Natural killer cell (primary cell): Measurements from ENCODE around the gene BLACAT1. TPM values are rescaled to one million over a fixed set of nuclear protein-coding genes. Genes with fewer than 3 reads are reported as not detected.

ENCODE experiments used
- ATAC-seq, 3 donors: fragments of 150-1000 bp in 2 of 3; fragments of 200-7000 bp in 1 of 3; cut with Tn5 transposase; 1 replicate in 1 of 3; 2 replicates in 2 of 3; pipeline ENCODE4 v1.10.0; 2021; ENCODE audit warnings: mild to moderate bottlenecking in 2 of 3, moderate library complexity in 2 of 3
- DNase-seq, 2 donors: peaks; one replicate each; pipeline versions ENCODE4 v3.0.0 to v3.0.0-alpha.2; 2013 to 2021; ENCODE audit warnings: mixed read lengths in 1 of 2
- H3K27ac ChIP-seq: one replicate; pipeline ENCODE4 v1.5.1; 2013; ENCODE audit warnings: mild to moderate bottlenecking, low read length
- H3K27me3 ChIP-seq: one replicate; pipeline ENCODE4 v1.6.1; 2013; ENCODE audit warnings: low read length; ENCODE audit not compliant: control insufficient read depth, insufficient read depth
- H3K36me3 ChIP-seq: one replicate; pipeline ENCODE4 v1.6.1; 2013; ENCODE audit warnings: low read length; ENCODE audit not compliant: control insufficient read depth, insufficient read depth
- H3K4me1 ChIP-seq: one replicate; pipeline ENCODE4 v1.6.1; 2013; ENCODE audit warnings: low read length; ENCODE audit not compliant: control insufficient read depth, insufficient read depth
- H3K4me3 ChIP-seq: one replicate; pipeline ENCODE4 v1.5.1; 2013; ENCODE audit warnings: low read length
- H3K9me3 ChIP-seq: one replicate; pipeline ENCODE4 v1.6.1; 2013; ENCODE audit warnings: low read length; ENCODE audit not compliant: control insufficient read depth, insufficient read depth
- H3K27ac Mint-ChIP-seq, 2 donors: one replicate each; pipeline ENCODE4 v1.8.0; 2022; ENCODE audit warnings: mild to moderate bottlenecking in 2 of 2, mixed read lengths in 2 of 2, moderate library complexity in 1 of 2
- H3K27me3 Mint-ChIP-seq, 2 donors: one replicate each; pipeline ENCODE4 v1.8.0; 2022; ENCODE audit warnings: low read depth in 2 of 2, mixed read lengths in 2 of 2
- H3K36me3 Mint-ChIP-seq: one replicate; pipeline ENCODE4 v1.8.0; 2022; ENCODE audit warnings: mixed read lengths
- H3K4me1 Mint-ChIP-seq, 2 donors: one replicate each; pipeline ENCODE4 v1.8.0; 2022; ENCODE audit warnings: mixed read lengths in 2 of 2
- H3K4me3 Mint-ChIP-seq: one replicate; pipeline ENCODE4 v1.8.0; 2022; ENCODE audit warnings: mild to moderate bottlenecking, moderate library complexity, mixed read lengths
- H3K9me3 Mint-ChIP-seq, 2 donors: one replicate each; pipeline ENCODE4 v1.8.0; 2022; ENCODE audit warnings: mixed read lengths in 2 of 2
- CTCF ChIP-seq: fragments of 200-600 bp; IDR thresholded peaks from one replicate; pipeline ENCODE4 v1.8.0; 2022; ENCODE audit warnings: antibody characterized with exemption
- WGBS: methylation state at CpG from one replicate; pipeline ENCODE4 v1.1.7; 2013; ENCODE audit warnings: missing lambda C conversion rate; ENCODE audit not compliant: insufficient coverage; 5-methylcytosine and 5-hydroxymethylcytosine counted together
- intact Hi-C: fragments of 100-400 bp; cut with micrococcal nuclease; formaldehyde crosslinking; loops from one replicate; pipeline ENCODE4 v1.14.2; 2022
- total RNA-seq, 4 donors: library from RNA; stranded (reverse); fragments of 120-200 nt in 1 of 4; gene quantifications; one replicate each; pipeline versions ENCODE4 v1.2.3 to v1.2.4, GENCODE V29; 2013 to 2022

Gene BLACAT1
- total RNA-seq, 3 donors from 2014 or later (not counting 1 experiment from before 2014, with no cell fraction given): 0.09 to 0.13 TPM; not detected in 1

GRCh38 chr1:205449750-205450443 lies 5.9 kb downstream of the BLACAT1 start:
- no peak overlapping the region for H3K27ac Mint-ChIP-seq
- H3K9me3 Mint-ChIP-seq: no peaks in the 10 kb centered on the region
- 58% methylated on average over 14 of the region's 18 CpGs for WGBS
- H3K27me3 ChIP-seq: peaks cover 16% of the 10 kb centered on the region
- intact Hi-C loops: no loop called here
- no peak overlapping the region for H3K27ac ChIP-seq
- no peak for ATAC-seq
- H3K36me3 ChIP-seq: no peaks in the 10 kb centered on the region
- DNase-seq: no peak
- peaks cover 23 to 33% of the 10 kb centered on the region in 2 donors for H3K27me3 Mint-ChIP-seq
- TF ChIP-seq CTCF: no peak
- no peaks in the 10 kb centered on the region for H3K36me3 Mint-ChIP-seq
- no peak overlapping the region for H3K4me3 ChIP-seq
- peaks cover 8% of the 10 kb centered on the region for H3K4me1 ChIP-seq
- no peaks in the 10 kb centered on the region for H3K4me1 Mint-ChIP-seq
- H3K9me3 ChIP-seq: no peaks in the 10 kb centered on the region
- no peak overlapping the region for H3K4me3 Mint-ChIP-seq

GRCh38 chr1:205449254-205449749 lies 6.5 kb downstream of the BLACAT1 start:
- Mint-ChIP-seq H3K27ac (no peak overlapping the region), H3K36me3 (no peaks in the 10 kb centered on the region), H3K4me1 (no peaks in the 10 kb centered on the region), H3K9me3 (no peaks in the 10 kb centered on the region), H3K4me3 (no peak overlapping the region), H3K27me3 (peaks cover 17 to 31% of the 10 kb centered on the region in 2 donors)
- peaks cover 7% of the 10 kb centered on the region for H3K4me1 ChIP-seq
- no peak for ATAC-seq
- 96% methylated on average over 4 of the region's 4 CpGs for WGBS
- no peaks in the 10 kb centered on the region for H3K36me3 ChIP-seq
- DNase-seq: no peak
- H3K27me3 ChIP-seq: peaks cover 13% of the 10 kb centered on the region
- no peak overlapping the region for H3K4me3 ChIP-seq
- H3K27ac ChIP-seq: no peak overlapping the region
- intact Hi-C loops: no loop called here
- no peaks in the 10 kb centered on the region for H3K9me3 ChIP-seq
- TF ChIP-seq CTCF: no peak

- H3K4me3 ChIP-seq: no peak overlapping the region
- no peaks in the 10 kb centered on the region for H3K36me3 ChIP-seq
- H3K27ac Mint-ChIP-seq: no peak overlapping the region
- intact Hi-C loops: no loop called here
- no peak overlapping the region for H3K4me3 Mint-ChIP-seq
- H3K27me3 ChIP-seq: peaks cover 9% of the 10 kb centered on the region
- no peak for TF ChIP-seq CTCF
- no peak for ATAC-seq
- no peaks in the 10 kb centered on the region for H3K9me3 ChIP-seq
- H3K27me3 Mint-ChIP-seq: peaks cover 14 to 29% of the 10 kb centered on the region in 2 donors
- H3K36me3 Mint-ChIP-seq: no peaks in the 10 kb centered on the region
- H3K4me1 ChIP-seq: peaks cover 7% of the 10 kb centered on the region
- DNase-seq: no peak
- H3K4me1 Mint-ChIP-seq: no peaks in the 10 kb centered on the region
- H3K27ac ChIP-seq: no peak overlapping the region
- WGBS: 95% methylated on average over 6 of the region's 6 CpGs
- no peaks in the 10 kb centered on the region for H3K9me3 Mint-ChIP-seq
Observed at GRCh38 chr1:205448540-205449253, 7.1 kb downstream of the BLACAT1 start.
